Fibroblast of villous mesenchyme (primary cell): ENCODE data around the gene F10. TPM values are rescaled to one million over a fixed set of nuclear protein-coding genes. Genes with fewer than 3 reads are reported as not detected.

Source experiments
- DNase-seq: peaks from one replicate; pipeline ENCODE4 v3.0.0-alpha.2; 2010; ENCODE audit warnings: low read depth
- H3K4me3 ChIP-seq: 2 replicates; pipeline ENCODE4 v1.5.1; 2011; ENCODE audit warnings: low read depth, mild to moderate bottlenecking, low read length
- total RNA-seq: library from RNA; depleted of rRNA; stranded (reverse); fragments of >200 nt; gene quantifications from 2 replicates; pipeline ENCODE4 v1.2.3, GENCODE V29; 2012
- TF ChIP-seq, protein P1 (sequence below): IDR thresholded peaks from 2 replicates; pipeline ENCODE4 v1.5.1; 2012; ENCODE audit warnings: low read depth, mild to moderate bottlenecking, low read length; ENCODE audit not compliant: insufficient read depth

The F10 gene
- total RNA-seq, 1 donor, result 12.5 TPM

DNA sequence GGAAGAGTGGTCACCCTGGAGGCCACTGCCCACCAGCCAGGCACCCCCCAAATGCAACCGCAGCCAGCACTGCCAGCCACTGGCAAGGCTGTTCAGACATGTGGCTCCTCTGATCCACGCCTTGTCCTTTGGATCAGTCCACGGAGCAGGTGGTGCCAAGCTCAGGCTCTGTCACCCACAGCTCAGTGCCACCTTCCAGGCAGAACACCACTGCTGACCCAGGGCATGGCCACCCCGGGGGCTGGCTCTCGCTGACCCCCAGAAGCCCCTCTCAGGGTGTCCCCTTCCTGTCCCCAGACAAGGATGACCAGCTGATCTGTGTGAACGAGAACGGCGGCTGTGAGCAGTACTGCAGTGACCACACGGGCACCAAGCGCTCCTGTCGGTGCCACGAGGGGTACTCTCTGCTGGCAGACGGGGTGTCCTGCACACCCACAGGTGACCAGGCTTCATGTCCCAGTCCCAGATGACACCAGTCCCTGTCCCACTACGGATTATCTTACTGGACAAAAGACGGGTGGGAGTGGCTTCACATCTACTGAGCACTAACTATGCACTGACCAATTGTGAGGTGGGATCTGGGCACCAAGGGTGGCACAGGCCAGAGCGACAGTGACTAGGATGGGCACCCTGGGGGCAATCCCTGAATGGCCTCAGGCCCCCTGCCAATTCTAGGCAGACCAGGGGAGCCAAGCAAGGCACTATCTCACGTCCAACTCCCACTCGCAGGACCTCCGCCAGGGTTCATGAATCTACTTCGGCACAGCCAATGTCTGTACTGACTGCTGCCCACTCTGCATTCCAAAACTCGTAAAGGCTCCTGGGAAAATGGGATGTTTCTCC, 7.0 kb upstream of the F10 start:
- DNase-seq, result no peak
- H3K4me3 ChIP-seq, result no peak overlapping the region
- TF ChIP-seq, protein P1, sequence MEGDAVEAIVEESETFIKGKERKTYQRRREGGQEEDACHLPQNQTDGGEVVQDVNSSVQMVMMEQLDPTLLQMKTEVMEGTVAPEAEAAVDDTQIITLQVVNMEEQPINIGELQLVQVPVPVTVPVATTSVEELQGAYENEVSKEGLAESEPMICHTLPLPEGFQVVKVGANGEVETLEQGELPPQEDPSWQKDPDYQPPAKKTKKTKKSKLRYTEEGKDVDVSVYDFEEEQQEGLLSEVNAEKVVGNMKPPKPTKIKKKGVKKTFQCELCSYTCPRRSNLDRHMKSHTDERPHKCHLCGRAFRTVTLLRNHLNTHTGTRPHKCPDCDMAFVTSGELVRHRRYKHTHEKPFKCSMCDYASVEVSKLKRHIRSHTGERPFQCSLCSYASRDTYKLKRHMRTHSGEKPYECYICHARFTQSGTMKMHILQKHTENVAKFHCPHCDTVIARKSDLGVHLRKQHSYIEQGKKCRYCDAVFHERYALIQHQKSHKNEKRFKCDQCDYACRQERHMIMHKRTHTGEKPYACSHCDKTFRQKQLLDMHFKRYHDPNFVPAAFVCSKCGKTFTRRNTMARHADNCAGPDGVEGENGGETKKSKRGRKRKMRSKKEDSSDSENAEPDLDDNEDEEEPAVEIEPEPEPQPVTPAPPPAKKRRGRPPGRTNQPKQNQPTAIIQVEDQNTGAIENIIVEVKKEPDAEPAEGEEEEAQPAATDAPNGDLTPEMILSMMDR, result no peak

DNA sequence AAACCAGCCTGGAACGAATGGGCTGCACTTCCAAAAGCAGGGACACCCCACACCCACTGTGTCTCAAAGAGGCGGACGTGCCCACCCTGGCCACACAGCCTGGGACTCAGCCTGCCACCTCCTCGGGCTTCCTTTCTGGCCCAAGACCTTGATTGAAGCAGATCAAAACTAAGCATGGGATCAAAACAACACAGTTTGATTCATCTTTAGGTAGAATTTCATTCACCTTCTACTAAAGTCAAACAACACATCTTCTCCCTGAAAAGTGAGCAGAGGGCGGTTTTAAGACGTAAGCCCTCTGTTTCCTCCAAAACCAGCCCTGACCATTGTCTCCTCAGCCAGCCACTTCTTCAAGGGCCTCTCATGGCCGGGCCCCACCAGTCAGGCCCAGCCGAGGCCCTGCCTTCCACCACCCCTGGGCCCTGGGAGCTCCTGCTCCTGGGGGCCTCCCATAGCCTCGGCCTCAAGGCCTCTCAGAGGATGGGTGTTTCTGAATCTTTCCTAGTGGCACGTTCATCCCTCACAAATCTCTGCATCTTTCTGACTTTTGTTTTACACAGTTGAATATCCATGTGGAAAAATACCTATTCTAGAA, 6.3 kb upstream of the F10 start:
- TF ChIP-seq, protein P1, result no peak
- H3K4me3 ChIP-seq, result no peak overlapping the region
- no peak for DNase-seq

DNA sequence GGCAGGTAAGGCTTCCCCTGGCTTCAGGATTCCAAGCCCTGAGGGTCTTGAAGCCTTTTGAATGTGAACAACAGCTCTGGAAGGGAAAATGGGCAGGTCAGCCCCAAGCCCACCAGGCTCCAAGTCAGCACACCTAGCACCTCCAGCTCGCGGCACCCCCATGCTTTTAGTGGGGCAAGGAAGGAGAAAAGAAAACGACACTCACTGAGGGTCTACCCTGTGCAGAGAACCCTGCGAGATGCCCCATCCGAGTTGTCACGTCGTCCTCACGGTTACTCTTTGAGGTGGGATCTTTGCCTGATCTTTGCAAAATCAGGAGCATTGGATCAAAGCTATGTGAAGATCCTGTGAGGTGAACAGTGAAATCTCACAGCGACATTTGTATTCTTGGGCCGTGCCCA, 5.7 kb upstream of the F10 start:
- TF ChIP-seq, protein P1, result no peak
- no peak for DNase-seq
- no peak overlapping the region for H3K4me3 ChIP-seq

DNA sequence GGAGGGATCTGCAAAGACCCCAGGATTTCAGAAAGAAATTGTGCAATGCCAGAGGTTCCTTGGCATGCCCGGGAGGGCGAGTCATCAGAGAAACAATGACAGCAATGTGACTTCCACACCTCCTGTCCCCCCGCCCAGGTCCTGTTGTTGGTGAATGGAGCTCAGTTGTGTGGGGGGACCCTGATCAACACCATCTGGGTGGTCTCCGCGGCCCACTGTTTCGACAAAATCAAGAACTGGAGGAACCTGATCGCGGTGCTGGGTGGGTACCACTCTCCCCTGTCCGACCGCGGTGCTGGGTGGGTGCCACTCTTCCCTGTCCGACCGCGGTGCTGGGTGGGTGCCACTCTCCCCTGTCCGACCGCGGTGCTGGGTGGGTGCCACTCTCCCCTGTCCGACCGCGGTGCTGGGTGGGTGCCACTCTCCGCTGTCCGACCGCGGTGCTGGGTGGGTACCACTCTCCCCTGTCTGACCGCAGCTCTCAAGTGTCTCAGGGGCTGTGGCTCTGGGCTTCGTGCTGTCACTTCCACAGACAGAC, 5.2 kb upstream of the F10 start:
- H3K4me3 ChIP-seq, result no peak overlapping the region
- TF ChIP-seq, protein P1, result no peak
- DNase-seq, result no peak

DNA sequence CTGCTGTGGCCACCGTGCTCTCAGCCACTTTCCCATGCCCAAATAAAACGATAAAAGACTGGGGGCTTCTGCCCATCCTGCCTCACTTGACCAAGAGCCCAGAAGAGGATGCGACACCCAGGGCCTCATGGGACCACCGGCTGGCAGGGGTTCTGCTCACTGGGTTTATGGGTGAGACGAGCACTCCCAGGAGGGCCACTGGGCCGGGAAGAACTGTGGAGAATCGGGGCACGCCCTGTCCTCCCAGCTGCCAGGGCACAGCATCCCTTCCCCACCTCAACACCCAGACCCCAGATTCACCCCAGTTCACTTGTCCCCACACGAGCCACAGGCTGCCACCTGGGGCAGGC, 4.7 kb upstream of the F10 start:
- TF ChIP-seq, protein P1, result no peak
- H3K4me3 ChIP-seq, result no peak overlapping the region
- no peak for DNase-seq

DNA sequence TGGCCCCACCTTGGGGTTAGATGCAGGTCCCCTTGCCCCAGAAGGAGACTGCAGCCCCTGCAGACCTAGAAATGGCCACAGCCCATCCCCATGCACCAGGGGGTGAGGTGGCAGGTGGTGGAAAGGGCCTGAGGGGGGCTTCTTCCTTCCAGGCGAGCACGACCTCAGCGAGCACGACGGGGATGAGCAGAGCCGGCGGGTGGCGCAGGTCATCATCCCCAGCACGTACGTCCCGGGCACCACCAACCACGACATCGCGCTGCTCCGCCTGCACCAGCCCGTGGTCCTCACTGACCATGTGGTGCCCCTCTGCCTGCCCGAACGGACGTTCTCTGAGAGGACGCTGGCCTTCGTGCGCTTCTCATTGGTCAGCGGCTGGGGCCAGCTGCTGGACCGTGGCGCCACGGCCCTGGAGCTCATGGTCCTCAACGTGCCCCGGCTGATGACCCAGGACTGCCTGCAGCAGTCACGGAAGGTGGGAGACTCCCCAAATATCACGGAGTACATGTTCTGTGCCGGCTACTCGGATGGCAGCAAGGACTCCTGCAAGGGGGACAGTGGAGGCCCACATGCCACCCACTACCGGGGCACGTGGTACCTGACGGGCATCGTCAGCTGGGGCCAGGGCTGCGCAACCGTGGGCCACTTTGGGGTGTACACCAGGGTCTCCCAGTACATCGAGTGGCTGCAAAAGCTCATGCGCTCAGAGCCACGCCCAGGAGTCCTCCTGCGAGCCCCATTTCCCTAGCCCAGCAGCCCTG, 4.2 kb upstream of the F10 start:
- H3K4me3 ChIP-seq, result no peak overlapping the region
- no peak for DNase-seq
- TF ChIP-seq, protein P1, result no peak
